Activated CD4-positive, alpha-beta T cell treated with anti-CD3 and anti-CD28 coated beads, Interleukin-2, amount 10 ng/mL, durations not matched to agents 24 days and 14 days (primary cell): ENCODE results near the gene GPR152. TPM values are rescaled to one million over a fixed set of nuclear protein-coding genes. Genes with fewer than 3 reads are reported as not detected.

Experiments
- DNase-seq: peaks from one replicate; pipeline ENCODE4 v3.0.0; 2022
- H3K27ac Mint-ChIP-seq: one replicate; pipeline ENCODE4 v1.8.0; 2022; ENCODE audit warnings: mild to moderate bottlenecking, mixed read lengths
- H3K27me3 Mint-ChIP-seq: one replicate; pipeline ENCODE4 v1.8.0; 2022; ENCODE audit warnings: mixed read lengths
- H3K36me3 Mint-ChIP-seq: one replicate; pipeline ENCODE4 v1.8.0; 2022; ENCODE audit warnings: low read depth, mild to moderate bottlenecking, mixed read lengths
- H3K4me1 Mint-ChIP-seq: one replicate; pipeline ENCODE4 v1.8.0; 2021; ENCODE audit warnings: mixed read lengths
- H3K4me3 Mint-ChIP-seq: one replicate; pipeline ENCODE4 v1.8.0; 2022; ENCODE audit warnings: mild to moderate bottlenecking, moderate library complexity, mixed read lengths
- H3K9me3 Mint-ChIP-seq: one replicate; pipeline ENCODE4 v1.8.0; 2021; ENCODE audit warnings: mixed read lengths
- intact Hi-C: fragments of 100-400 bp; cut with micrococcal nuclease; formaldehyde crosslinking; loops from one replicate; pipeline ENCODE4 v1.15.1; 2023
- total RNA-seq: library from RNA; stranded (reverse); gene quantifications from 2 replicates; pipeline ENCODE4 v1.2.3, GENCODE V29; 2022

GPR152 gene
- total RNA-seq, 1 donor from 2014 or later: not detected

GRCh38 chr11:67415501-67416304 is 36.8 kb downstream of the GPR152 start, which contains the start of gene CARNS1:
Gene CARNS1, plus strand, starts transcription at chr11:67415678. Its CDS starts 522 bp downstream, at chr11:67416200.
- no peaks in the 10 kb centered on the region for H3K9me3 Mint-ChIP-seq
- no peak within 1 kb of the TSS for H3K27ac Mint-ChIP-seq
- peaks cover 19% of the 10 kb centered on the region for H3K27me3 Mint-ChIP-seq
- no peak for DNase-seq
- intact Hi-C loops: no loop called here
- H3K36me3 Mint-ChIP-seq: peaks cover 4% of the 10 kb centered on the region
- H3K4me1 Mint-ChIP-seq: peaks cover 30% of the 10 kb centered on the region
- peak within 1 kb of the TSS; percentile 51 for H3K4me3 Mint-ChIP-seq

GRCh38 chr11:67413266-67413849 is 39.2 kb downstream of the GPR152 start:
- Mint-ChIP-seq H3K27me3 (peaks cover 19% of the 10 kb centered on the region), H3K36me3 (peaks cover 13% of the 10 kb centered on the region), H3K4me1 (peaks cover 44% of the 10 kb centered on the region), H3K9me3 (no peaks in the 10 kb centered on the region), H3K27ac (no peak overlapping the region), H3K4me3 (no peak overlapping the region)
- intact Hi-C loops: no loop called here
- DNase-seq: no peak

GRCh38 chr11:67412495-67413179 is 39.9 kb downstream of the GPR152 start:
- intact Hi-C loops: no loop called here
- no peak overlapping the region for H3K27ac Mint-ChIP-seq
- no peaks in the 10 kb centered on the region for H3K9me3 Mint-ChIP-seq
- H3K4me1 Mint-ChIP-seq: peaks cover 51% of the 10 kb centered on the region
- H3K27me3 Mint-ChIP-seq: peaks cover 17% of the 10 kb centered on the region
- peaks cover 14% of the 10 kb centered on the region for H3K36me3 Mint-ChIP-seq
- H3K4me3 Mint-ChIP-seq: peak overlapping the region; percentile 28
- no peak for DNase-seq

- DNase-seq: no peak
- Mint-ChIP-seq H3K4me1 (peaks cover 56% of the 10 kb centered on the region), H3K4me3 (no peak overlapping the region), H3K36me3 (peaks cover 22% of the 10 kb centered on the region), H3K27ac (no peak overlapping the region), H3K9me3 (no peaks in the 10 kb centered on the region), H3K27me3 (peaks cover 15% of the 10 kb centered on the region)
- intact Hi-C loops: no loop called here
Observed at GRCh38 chr11:67411785-67412152, 40.8 kb downstream of the GPR152 start.

GRCh38 chr11:67410984-67411784 is 41.3 kb downstream of the GPR152 start:
- no peaks in the 10 kb centered on the region for H3K9me3 Mint-ChIP-seq
- peak overlapping the region; percentile 58 for H3K4me3 Mint-ChIP-seq
- peaks cover 56% of the 10 kb centered on the region for H3K4me1 Mint-ChIP-seq
- intact Hi-C loops: no loop called here
- H3K27me3 Mint-ChIP-seq: peaks cover 10% of the 10 kb centered on the region
- H3K27ac Mint-ChIP-seq: no peak overlapping the region
- no peak for DNase-seq
- H3K36me3 Mint-ChIP-seq: peaks cover 25% of the 10 kb centered on the region

GRCh38 chr11:67410369-67410831 is 42.1 kb downstream of the GPR152 start:
- H3K27ac Mint-ChIP-seq: peak overlapping the region; percentile 94
- H3K27me3 Mint-ChIP-seq: peaks cover 7% of the 10 kb centered on the region
- peaks cover 58% of the 10 kb centered on the region for H3K4me1 Mint-ChIP-seq
- H3K9me3 Mint-ChIP-seq: no peaks in the 10 kb centered on the region
- intact Hi-C loops: no loop called here
- H3K36me3 Mint-ChIP-seq: peaks cover 29% of the 10 kb centered on the region
- H3K4me3 Mint-ChIP-seq: peak overlapping the region; percentile 88
- no peak for DNase-seq

GRCh38 chr11:67409781-67410368 is 42.7 kb downstream of the GPR152 start:
- H3K4me3 Mint-ChIP-seq: peak overlapping the region; percentile 88
- H3K27ac Mint-ChIP-seq: peak overlapping the region; percentile 94
- H3K4me1 Mint-ChIP-seq: peaks cover 62% of the 10 kb centered on the region
- no peaks in the 10 kb centered on the region for H3K9me3 Mint-ChIP-seq
- peaks cover 34% of the 10 kb centered on the region for H3K36me3 Mint-ChIP-seq
- peaks cover 5% of the 10 kb centered on the region for H3K27me3 Mint-ChIP-seq
- intact Hi-C loops: loop anchor here (2.0 kb wide), 1 partner anchor 27 kb away; the partner anchor contains the start of gene PTPRCAP
- DNase-seq: no peak

- Mint-ChIP-seq H3K4me3 (peak overlapping the region; percentile 90), H3K27ac (peak overlapping the region; percentile 94), H3K9me3 (no peaks in the 10 kb centered on the region), H3K4me1 (peaks cover 67% of the 10 kb centered on the region), H3K36me3 (peaks cover 39% of the 10 kb centered on the region), H3K27me3 (peaks cover 4% of the 10 kb centered on the region)
- intact Hi-C loops: loop anchor here (2.0 kb wide), 1 partner anchor 28 kb away; the partner anchor contains the start of gene PTPRCAP
- peak; percentile 94 for DNase-seq
Observed at GRCh38 chr11:67409261-67409666, 43.3 kb downstream of the GPR152 start.

GRCh38 chr11:67408437-67409200 is 43.9 kb downstream of the GPR152 start:
- Mint-ChIP-seq H3K36me3 (peaks cover 40% of the 10 kb centered on the region), H3K27me3 (peaks cover 4% of the 10 kb centered on the region), H3K4me1 (peaks cover 68% of the 10 kb centered on the region), H3K4me3 (peak overlapping the region; percentile 90), H3K27ac (peak overlapping the region; percentile 86), H3K9me3 (no peaks in the 10 kb centered on the region)
- intact Hi-C loops: loop anchor here (2.0 kb wide), 1 partner anchor 28 kb away; the partner anchor contains the start of gene PTPRCAP
- DNase-seq: no peak

GRCh38 chr11:67407688-67408163 is 44.8 kb downstream of the GPR152 start:
- H3K4me3 Mint-ChIP-seq: peak overlapping the region; percentile 90
- no peaks in the 10 kb centered on the region for H3K9me3 Mint-ChIP-seq
- no peaks in the 10 kb centered on the region for H3K27me3 Mint-ChIP-seq
- no peak for DNase-seq
- H3K36me3 Mint-ChIP-seq: peaks cover 42% of the 10 kb centered on the region
- peak overlapping the region; percentile 86 for H3K27ac Mint-ChIP-seq
- intact Hi-C loops: loop anchor here (2.0 kb wide), 1 partner anchor 29 kb away; the partner anchor contains the start of gene PTPRCAP
- H3K4me1 Mint-ChIP-seq: peaks cover 70% of the 10 kb centered on the region

- Mint-ChIP-seq H3K4me1 (peaks cover 68% of the 10 kb centered on the region), H3K27me3 (no peaks in the 10 kb centered on the region), H3K4me3 (peak overlapping the region; percentile 90), H3K27ac (peak overlapping the region; percentile 86), H3K9me3 (no peaks in the 10 kb centered on the region), H3K36me3 (peaks cover 42% of the 10 kb centered on the region)
- intact Hi-C loops: no loop called here
- no peak for DNase-seq
Observed at GRCh38 chr11:67406969-67407687, 45.4 kb downstream of the GPR152 start.
